NCI-H345 (cell line): ENCODE data around the gene C17orf58.
"Not testable (repeated sequence)": the region's sequence is repeated elsewhere in the genome, so short reads cannot be mapped to it uniquely, and the experiment has no call there.

Source experiments
- DNase-seq: peaks from one replicate; lab custom pipeline; 2025; lab: John Stamatoyannopoulos, UW

The C17orf58 gene

GRCh38 chr17:68004201-68004600, 7.9 kb upstream of the C17orf58 start:
- no peak for DNase-seq

GRCh38 chr17:67999291-67999911, 3.1 kb upstream of the C17orf58 start:
- DNase-seq: no peak

GRCh38 chr17:67998466-67998865, 2.2 kb upstream of the C17orf58 start:
- no peak for DNase-seq

DNA sequence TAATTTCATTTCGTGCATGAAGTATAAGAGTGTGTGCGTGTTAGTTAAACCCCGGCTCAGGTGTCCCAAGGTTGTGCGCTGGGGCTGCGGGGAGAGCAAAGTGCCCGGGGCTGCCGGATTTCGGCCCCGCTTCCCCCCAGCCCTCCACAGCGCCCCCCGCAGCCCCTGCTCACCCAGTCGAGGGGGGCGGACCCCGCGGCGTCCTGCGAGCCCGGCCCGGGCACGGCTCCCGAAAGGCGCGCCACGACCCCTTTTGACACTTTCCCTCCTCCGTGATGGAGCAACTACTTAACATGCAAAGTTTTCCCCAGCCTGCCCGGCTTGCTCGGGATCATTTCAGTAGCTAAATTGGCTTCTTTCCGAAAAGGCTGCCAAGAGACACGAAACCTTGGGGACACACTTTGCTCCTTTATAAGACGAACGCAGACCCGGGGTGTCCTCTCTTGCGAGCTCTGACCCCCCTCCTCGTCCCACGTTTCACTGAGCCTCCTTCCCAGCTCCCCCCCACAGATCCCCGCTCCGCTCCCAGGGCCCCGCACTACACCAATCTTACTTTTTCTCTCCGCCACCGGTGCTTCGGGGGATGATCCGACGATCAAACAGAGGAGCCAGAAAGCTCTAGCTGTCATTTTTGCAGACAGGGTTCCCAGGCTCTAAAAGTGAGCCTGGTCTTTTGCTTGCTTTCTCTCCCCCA, 552 bp downstream of the C17orf58 start:
- DNase-seq: peak; percentile 28

DNA sequence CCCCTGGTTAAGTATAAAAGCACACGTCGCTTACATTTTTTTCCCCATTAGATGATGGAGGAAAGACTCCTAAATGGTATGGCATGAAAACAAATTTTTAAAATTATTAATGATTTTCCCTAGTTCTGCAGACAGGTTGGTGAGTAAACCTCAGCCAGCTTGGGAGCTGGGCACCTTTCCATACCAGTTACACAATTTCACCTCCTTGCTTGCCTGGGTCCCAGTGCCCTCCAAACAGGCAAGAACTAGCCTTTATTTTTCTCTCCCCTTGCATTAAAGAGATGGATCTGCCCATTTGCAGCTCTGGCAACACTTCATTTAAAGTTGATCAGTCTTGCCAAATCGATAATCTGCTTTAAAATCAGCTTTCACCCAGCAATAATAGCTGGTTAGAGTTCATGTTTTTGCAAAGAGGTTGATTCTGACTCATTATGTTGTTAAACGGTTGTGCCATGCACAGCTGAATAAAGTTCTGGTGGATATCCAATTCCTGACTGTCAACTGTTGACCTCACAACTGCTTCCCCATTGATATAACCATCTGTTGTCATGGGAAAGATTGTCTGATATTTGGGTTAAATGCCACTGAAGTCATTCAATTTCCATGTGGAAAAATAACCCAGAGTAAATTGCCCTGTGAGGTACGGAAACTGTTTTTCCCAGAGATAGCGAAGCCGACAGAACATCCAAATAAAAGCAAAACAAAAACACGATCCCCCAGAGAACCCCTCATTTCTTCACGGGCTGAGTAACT, 1.3 kb downstream of the C17orf58 start:
- peak; percentile 35 for DNase-seq

GRCh38 chr17:67993998-67994361, 2.3 kb downstream of the C17orf58 start:
- DNase-seq: peak; percentile 62

GRCh38 chr17:67993153-67993997, 2.9 kb downstream of the C17orf58 start:
- peak; percentile 91 for DNase-seq

DNA sequence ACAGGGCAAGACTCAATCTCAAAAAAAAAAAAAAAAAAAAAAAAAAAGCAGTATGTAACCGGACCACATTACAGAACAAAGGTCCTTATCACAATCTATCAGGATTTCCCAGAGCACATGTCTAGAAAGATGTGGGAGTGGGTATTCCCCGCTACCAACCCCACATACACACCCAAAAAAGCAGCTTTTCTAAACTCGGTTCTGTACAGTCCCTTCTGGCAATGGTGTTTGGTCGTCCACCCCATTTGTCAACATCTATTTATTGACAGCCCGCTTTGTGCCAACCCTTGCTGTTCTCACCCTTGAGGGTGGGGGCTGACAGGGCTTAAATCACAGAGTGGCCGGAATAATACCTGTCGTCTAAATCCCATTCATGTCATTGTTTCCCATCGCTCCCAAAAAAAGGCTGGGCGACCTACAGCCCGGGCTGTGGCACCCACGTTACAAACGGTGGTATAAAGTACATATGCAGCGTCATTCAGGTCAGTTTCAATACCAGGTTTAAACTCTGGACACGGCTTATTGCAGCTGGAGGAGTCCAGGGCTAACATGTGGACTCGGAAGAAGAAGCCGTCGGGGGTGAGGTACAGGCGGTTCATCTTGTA, 3.6 kb downstream of the C17orf58 start:
- DNase-seq: no peak

DNA sequence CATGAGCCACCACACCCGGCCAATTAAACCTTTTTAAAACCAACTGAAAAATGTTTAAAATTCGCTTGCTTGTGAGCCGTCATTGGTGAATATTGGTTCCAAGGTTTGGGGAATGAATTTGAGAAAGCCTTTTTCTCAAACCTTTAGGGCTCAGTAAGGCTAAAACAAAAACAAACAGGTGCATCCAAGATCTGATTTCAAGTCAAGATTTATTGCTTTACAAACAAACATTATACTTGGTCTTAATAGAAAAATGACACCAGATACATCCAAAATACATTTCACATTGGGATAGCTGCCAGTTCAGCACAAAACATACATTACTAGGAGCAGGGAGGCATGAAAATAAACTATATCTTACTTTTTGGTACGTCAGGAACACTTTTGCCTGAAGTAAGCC, 5.4 kb downstream of the C17orf58 start:
- no peak for DNase-seq

DNA sequence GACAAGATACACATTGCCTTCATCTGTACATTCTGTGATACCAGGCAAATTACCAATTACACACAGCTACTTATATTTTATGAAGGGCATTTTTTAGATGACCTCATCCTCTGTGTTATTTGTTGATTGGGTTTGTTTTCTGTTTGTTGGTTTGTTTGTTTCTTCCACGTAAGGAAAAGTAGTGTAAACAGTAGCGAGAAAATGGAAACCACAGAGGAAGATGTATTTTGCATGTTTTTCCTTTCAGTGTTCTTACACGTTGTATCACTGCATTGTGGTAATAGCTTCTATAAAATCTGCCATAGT, 12.9 kb downstream of the C17orf58 start:
- DNase-seq: no peak

- DNase-seq: no peak
Observed at GRCh38 chr17:67982686-67983382, 13.4 kb downstream of the C17orf58 start.

- DNase-seq: no peak
Observed at GRCh38 chr17:67982034-67982640, 14.1 kb downstream of the C17orf58 start.

GRCh38 chr17:67980883-67981282, 15.4 kb downstream of the C17orf58 start:
- not testable (repeated sequence) for DNase-seq

DNA sequence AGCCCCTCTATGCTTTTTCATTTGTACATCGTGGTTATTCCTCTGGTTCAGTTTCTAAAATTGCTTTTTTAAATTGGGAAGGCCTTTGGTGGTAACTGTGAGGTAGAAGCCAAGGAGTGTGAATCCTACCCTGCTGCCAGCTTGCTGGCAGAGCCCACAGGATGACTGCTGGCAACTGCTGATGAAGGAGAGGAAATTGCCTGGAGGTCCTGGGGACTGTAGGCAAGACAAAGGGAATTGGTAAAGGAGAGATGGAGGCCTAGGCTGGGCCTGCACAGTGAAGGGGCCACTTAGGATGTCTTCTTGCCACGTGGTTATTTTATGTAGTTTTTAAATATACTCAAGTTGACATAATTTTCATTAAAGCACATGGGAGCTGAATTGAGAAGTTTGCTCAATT, 15.8 kb downstream of the C17orf58 start:
- no peak for DNase-seq

DNA sequence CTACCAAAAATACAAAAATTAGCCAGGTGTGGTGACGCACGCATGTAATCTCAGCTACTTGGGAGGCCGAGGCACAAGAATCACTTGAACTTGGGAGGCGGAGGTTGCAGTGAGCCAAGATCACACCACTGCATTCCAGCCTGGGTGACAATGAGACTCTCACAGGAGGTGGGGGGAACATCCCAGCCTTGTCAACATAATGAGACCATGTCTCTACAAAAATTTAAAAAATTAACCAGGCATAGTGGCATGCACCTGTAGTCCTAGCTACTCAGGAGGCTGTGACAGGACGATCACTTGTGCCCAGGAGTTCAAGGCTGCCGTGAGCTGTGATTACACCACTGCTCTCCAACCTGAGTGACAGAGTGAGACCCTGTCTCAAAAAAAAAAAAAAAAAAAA, 20.0 kb downstream of the C17orf58 start:
- not testable (repeated sequence) for DNase-seq

GRCh38 chr17:67974598-67975066, 21.6 kb downstream of the C17orf58 start:
- DNase-seq: no peak

- DNase-seq: no peak
Observed at GRCh38 chr17:67974185-67974584, 22.1 kb downstream of the C17orf58 start.

DNA sequence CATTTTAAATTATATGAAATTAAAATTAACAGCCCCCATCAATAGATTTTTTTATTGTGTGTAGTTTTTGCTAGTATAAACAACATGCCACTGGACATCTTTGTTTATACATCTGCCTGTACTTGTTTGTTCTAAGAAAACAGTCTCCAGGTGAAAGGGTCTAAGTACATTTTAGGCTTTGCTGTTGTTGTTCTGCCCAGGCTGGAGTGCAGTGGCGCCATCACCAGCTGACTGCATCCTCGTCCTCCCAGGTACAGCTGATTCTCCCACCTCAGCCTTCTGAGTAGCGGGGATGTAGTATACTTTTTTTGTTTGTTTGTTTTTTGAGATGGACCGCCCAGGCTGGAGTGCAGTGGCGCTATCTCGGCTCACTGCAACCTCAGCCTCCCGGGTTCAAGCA, 25.5 kb downstream of the C17orf58 start:
- no peak for DNase-seq

DNA sequence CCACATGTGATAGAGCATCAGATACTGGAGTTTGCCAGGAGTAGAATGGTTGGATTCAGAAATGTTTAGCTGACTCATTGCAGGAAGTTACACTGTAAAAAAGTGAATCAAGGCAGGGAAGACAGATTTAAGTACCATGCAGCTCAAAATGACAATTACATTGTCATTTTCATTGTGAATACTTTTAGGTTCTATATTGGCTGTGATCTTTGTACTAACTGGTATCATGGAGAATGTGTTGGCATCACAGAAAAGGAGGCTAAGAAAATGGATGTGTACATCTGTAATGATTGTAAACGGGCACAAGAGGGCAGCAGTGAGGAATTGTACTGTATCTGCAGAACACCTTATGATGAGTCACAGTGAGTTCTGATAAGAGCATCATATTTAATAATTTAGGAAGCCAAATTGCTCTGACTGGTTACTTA, 33.1 kb downstream of the C17orf58 start:
- DNase-seq: peak; percentile 57

GRCh38 chr17:67962156-67962555, 34.1 kb downstream of the C17orf58 start:
- not testable (repeated sequence) for DNase-seq

DNA sequence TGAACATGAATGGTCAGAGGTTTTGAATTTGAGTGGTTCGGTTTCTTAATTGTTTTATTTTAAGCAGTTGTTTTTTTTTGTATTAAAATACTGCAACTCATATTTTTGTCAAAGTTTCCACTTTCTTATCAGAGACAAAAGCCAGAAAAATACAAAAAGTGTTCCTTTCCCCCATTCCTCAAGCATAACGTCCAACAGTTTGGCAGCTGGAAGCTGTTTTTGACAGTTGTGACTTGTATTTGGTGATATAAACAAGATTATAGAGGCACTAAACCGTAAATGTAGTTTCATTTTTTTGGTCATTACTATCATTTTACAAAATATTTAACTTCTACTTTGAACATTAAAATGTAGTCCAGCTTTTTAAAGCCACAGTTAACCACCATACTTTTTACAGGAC, 36.0 kb downstream of the C17orf58 start:
- not testable (repeated sequence) for DNase-seq
